HG02588 (cell line): ENCODE measurements around the gene DGKD.

ENCODE experiments used
- ATAC-seq: cut with Tn5 transposase; IDR thresholded peaks from one replicate; pipeline ENCODE4 v1.9.1; 2021; ENCODE audit warnings: mild to moderate bottlenecking, moderate library complexity; ENCODE audit not compliant: unreplicated experiment

Gene DGKD

DNA sequence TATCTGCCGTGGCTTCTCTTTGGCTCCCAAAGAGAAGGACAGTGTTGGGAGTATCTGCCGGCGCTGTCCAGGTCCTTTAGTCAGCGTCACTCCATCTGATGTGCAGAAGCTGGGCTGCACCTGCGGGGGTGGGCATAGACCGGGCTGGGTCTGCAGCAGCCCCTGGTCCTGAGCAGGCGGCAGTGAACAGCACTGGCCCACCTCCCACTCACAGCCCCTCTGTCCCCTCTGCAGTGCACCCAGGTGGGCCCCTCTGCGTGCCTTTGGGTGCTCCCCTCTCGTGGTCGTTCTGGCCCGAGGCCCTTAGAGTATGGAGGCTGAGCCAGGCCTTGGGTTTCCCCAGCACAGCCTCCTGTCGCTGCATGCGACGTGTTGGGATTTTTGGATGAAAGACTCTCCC is 116.5 kb downstream of the DGKD start:
- ATAC-seq: no peak

- ATAC-seq: no peak
These were observed 117.2 kb downstream of the DGKD start for GRCh38 chr2:233471291-233472035.

- ATAC-seq: no peak
These were observed 119.1 kb downstream of the DGKD start for GRCh38 chr2:233473386-233473791.

GRCh38 chr2:233473878-233474277 is 119.6 kb downstream of the DGKD start:
- ATAC-seq: no peak

DNA sequence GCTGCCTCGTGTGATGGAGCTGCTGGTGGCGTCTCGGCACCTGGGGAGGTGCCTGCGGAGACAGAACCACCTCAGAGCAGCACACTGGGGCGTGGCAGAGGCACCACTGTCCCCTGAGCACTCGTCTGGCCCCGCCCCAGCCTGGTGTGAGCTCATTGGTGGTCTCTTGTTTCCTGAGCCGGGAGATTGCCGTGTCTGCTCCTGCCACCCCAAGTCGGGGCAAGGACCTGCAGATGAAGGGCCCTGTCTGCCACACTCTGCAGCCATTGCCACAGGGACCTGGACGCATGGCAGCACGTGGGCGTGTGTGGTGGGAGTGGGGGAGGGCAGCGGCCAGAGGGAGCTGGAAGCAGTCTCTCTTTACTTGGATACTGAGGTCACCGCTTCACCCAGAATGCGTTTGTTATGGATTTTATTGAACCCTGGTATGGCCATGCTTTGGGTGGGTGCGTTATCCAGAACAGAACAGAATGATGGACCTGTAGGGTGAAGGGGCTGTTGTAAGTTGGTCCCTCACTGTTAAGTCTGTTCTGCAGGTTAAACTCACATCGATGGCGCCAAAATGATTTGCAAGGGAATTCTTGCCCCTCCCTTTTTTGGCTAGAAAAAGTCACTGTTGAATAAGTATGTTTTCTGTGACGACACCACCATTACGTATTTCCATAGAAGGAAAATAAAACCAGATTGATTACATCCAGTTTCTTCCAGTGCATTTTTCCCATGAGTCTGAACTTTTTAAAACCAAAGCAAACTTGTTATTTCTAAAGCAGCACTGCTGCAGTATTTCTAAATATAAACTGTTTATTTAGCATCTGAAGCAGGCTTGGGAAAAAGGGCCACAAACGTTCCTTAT is 120.2 kb downstream of the DGKD start:
- no peak for ATAC-seq

GRCh38 chr2:233476063-233476410 is 121.7 kb downstream of the DGKD start:
- ATAC-seq: no peak

- no peak for ATAC-seq
These were observed 122.6 kb downstream of the DGKD start for GRCh38 chr2:233476651-233477547.

DNA sequence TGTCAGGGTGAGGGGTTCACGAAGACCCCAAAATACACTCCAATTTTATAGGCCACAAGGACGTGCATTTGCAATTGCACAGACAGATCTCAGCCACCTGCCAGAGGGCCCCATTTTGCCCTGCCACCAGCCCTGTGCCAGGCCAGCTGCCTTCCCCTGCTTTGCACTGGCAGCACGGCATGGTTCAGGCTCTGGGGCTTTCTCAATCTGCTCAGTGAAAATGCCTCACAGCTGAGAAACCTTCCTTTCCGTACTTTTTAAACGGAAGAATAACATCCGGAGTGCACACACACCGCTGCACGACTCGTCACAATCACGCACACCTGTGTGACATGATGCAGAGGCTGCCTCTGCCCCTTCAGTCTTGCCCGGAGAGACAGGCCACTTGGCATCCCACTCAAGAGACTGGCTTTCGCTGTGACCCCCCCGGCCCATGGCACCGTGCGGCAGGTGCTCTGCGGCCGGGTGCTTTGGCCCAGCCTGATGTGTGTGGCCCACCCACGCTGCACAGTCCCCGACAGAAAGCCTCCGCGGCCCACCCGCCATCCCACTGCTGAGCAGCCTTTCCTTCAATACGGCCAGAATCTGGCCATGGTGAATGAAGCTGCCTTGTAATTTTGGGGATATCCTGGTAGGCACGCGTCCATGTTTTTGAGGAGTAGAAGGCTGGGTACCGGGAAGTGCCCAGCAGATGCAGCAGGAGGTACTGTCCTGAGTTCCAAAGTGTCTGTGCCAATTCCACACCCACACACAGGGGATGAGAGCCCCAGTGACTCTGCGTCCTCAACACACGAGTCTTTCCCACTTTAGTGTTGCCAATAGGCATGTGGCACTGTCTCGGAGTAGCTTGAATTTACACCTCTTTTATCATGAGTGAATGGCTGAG is 123.5 kb downstream of the DGKD start:
- ATAC-seq: no peak

GRCh38 chr2:233479616-233480489 is 125.6 kb downstream of the DGKD start:
- ATAC-seq: no peak

- no peak for ATAC-seq
These were observed 126.4 kb downstream of the DGKD start for GRCh38 chr2:233480490-233481202.

GRCh38 chr2:233481368-233482142 is 127.3 kb downstream of the DGKD start:
- no peak for ATAC-seq

- no peak for ATAC-seq
These were observed 128.3 kb downstream of the DGKD start for GRCh38 chr2:233482616-233483015.

- no peak for ATAC-seq
These were observed 131.4 kb downstream of the DGKD start for GRCh38 chr2:233485726-233486125.

DNA sequence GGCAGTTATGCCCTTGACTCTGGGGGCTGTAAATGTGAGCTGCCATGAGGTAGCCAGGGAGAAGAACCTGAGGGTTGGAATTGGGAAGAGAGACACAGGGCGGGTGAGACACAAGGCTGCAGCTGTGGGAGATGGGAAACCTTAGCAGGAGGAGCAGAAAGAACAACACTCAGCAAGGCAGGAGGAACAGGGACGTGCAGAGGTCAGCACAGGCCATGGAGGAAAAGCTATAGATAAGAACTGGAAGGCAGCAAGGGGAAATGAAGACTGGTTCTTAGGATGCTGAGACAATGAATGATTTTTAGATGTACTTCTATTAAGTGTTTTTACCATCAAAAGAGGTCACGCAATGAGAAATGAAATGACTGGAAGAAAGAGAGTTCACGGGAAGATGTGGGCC is 132.1 kb downstream of the DGKD start:
- no peak for ATAC-seq

DNA sequence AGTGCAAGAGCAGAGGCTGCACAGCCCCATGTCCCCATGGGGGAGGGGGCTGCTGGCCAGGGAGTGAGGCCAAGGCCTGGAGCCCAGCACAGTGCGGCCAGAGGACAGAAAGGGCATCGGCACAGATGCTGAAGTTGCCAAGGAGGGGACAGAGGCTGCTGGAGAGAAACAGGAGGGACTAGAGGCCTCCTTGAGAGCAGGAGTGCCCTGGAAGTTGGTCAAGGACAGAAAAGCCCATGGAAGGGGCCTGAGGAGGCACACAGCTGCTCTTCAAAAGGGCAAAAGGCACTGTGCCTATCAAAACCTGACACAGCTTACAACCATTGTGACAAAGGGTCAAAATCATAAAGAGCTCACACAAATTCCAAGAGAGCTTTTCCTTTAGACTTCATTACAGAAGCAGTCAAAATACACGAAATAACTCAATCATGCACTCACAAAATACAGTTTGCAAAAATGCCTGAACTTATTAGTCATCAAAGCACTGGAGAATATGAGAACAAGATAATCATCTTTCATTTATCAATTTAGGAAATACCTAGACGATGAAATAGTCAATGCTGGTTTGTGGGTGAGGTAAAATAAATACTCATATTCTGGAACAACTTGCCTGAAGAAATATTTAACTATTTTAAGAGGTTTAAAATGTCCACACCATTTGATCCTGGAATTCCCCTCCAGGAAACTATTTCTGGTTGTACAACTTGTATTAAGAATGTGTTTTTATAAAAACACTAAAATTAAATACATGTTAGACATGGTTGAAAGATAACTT is 132.7 kb downstream of the DGKD start:
- no peak for ATAC-seq

GRCh38 chr2:233487748-233488345 is 133.6 kb downstream of the DGKD start:
- no peak for ATAC-seq

GRCh38 chr2:233489143-233489542 is 134.8 kb downstream of the DGKD start:
- no peak for ATAC-seq
